HG02884 (cell line): ENCODE results near the gene NFKB2.
A peak's percentile ranks its signal among the peaks of the same experiment; 100 is the strongest.

Source experiments
- ATAC-seq: cut with Tn5 transposase; IDR thresholded peaks from one replicate; pipeline ENCODE4 v1.9.1; 2021; ENCODE audit warnings: mild to moderate bottlenecking, moderate library complexity; ENCODE audit not compliant: unreplicated experiment

NFKB2 gene

GRCh38 chr10:102394079-102394800 is 1.3 kb upstream of the NFKB2 start:
- ATAC-seq: peak; percentile 60

DNA sequence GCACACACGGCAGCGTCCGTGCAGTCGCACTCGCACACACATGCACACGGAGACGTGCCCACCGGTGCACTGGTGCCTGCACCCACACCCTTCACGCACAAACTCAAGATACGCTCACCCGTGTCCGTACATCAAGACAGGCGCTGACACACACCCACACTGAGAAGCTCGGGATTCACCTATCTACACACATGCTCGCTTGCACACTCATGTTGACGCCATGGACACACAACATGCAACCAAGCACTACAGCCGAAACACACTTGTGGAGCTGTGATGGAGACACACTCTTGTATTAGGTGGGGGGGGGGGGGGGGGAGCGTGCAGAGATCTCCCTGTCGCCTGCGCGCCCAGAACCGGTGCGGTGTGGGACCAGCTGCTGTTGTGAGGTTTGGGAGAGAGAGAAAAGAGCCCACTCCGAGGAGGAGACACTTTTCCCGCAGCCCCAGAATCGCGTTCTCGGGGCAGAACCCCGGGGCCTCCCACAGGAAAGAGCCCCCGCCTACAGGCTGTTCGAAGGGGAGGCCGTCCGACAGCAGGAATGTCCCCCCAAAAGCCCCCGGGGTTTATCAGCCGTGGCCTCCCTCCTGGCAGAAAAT is 605 bp upstream of the NFKB2 start:
- no peak for ATAC-seq

GRCh38 chr10:102396317-102396650 is 779 bp downstream of the NFKB2 start:
- no peak for ATAC-seq

- no peak for ATAC-seq
These were observed 1.2 kb downstream of the NFKB2 start for GRCh38 chr10:102396730-102397151.

- ATAC-seq: no peak
These were observed 2.0 kb downstream of the NFKB2 start for GRCh38 chr10:102397222-102398171.

- ATAC-seq: no peak
These were observed 2.9 kb downstream of the NFKB2 start for GRCh38 chr10:102398172-102399020.

DNA sequence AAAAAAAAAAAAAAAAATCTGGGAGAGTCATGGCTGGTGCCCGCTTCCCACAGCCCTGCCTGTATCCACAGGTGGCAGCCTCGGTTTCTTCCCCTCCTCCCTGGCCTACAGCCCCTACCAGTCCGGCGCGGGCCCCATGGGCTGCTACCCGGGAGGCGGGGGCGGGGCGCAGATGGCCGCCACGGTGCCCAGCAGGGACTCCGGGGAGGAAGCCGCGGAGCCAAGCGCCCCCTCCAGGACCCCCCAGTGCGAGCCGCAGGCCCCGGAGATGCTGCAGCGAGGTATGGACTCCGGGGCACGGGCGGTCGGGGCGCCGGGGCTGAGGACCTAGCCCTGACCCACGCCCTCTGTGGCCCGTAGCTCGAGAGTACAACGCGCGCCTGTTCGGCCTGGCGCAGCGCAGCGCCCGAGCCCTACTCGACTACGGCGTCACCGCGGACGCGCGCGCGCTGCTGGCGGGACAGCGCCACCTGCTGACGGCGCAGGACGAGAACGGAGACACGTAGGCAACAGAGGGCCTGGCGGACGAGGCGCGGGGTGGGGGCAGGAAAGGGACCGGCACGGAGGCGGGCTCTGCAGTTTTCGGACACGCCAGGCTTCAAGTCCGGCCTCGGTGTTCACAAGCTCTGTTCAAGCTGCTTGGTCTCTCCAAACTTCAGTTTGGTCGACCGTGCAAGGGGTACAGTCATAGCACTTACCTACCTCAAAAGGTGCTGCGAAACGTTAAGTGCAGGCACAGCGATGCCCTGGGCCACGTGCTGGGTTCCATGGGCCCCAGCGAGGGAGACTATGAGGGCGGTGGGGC is 3.9 kb downstream of the NFKB2 start:
- ATAC-seq: peak; percentile 49

- no peak for ATAC-seq
These were observed 4.6 kb downstream of the NFKB2 start for GRCh38 chr10:102400076-102400475.

DNA sequence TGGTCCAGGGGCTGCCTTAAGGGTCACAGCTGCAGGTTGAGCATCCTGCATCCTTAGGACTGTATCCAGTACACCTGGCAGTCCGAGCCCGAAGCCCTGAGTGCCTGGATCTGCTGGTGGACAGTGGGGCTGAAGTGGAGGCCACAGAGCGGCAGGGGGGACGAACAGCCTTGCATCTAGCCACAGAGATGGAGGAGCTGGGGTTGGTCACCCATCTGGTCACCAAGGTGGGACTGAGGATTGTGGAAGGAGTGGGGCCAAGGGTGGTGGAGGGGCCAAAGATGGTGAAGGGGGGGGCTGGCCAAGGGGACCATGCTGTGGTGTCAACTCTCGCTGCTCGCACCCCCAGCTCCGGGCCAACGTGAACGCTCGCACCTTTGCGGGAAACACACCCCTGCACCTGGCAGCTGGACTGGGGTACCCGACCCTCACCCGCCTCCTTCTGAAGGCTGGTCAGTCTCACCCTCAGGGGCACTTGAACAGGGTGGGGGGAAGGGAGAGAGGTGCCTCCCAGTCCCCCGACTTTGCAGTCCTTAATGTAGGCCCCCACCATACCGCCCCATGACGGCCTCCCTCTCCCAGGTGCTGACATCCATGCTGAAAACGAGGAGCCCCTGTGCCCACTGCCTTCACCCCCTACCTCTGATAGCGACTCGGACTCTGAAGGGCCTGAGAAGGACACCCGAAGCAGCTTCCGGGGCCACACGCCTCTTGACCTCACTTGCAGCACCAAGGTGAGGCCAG is 5.3 kb downstream of the NFKB2 start:
- no peak for ATAC-seq

DNA sequence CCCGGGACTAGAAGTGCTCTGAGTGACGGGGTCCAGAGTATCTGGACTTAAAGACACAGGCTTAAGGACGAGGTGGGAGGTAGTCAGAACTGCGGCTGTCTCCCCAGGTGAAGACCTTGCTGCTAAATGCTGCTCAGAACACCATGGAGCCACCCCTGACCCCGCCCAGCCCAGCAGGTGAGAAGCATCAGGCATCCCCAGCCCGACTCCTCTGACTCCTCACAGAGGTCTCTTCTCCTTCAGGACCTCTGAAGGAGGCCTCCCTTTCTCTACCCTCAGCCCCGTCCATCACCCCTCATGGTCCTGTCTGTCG is 5.8 kb downstream of the NFKB2 start:
- ATAC-seq: no peak

GRCh38 chr10:102401735-102402511 is 6.4 kb downstream of the NFKB2 start:
- ATAC-seq: no peak

DNA sequence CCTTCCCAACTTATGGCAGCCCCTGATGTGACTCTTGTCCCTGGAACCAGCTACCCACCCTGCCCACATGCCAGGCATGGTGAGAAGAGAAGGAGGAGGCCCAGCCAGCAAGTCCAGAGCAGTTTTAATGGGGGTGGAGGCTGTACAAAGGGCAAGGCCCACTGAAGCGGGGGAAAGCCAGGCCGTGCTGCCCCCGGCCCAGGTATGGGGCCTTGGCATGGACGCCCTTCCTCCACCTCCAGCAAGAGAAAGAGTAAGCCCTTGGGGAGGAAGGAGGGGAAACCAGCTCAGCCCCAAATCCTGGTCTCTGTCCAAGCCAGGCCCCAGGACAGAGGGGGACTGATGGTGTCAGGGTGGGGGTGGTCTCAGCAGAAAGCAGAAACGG is 7.0 kb downstream of the NFKB2 start:
- no peak for ATAC-seq

GRCh38 chr10:102403115-102403514 is 7.6 kb downstream of the NFKB2 start:
- no peak for ATAC-seq

- ATAC-seq: no peak
These were observed 9.0 kb downstream of the NFKB2 start for GRCh38 chr10:102404361-102405107.

GRCh38 chr10:102405108-102405571 is 9.6 kb downstream of the NFKB2 start:
- ATAC-seq: no peak

DNA sequence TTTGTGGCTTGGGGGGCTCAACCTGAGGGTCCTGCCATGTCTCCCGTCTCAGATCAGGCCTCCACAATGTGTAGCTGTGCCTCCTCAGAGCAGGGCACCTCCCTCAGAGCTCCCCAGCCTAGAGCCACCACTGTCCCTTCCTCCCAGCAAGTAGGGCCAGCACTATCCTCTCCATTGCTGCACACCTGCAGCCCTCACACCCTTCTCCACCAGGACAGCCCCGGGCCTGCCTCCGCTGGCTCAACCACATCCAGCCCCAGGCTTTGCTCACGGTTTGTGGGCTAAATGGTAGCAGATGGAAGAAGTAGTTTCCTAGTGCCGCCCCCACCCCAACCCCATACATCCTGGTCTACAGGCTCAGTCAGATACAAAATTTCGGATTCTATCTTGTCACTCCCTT is 10.1 kb downstream of the NFKB2 start:
- ATAC-seq: no peak

- ATAC-seq: no peak
These were observed 11.3 kb downstream of the NFKB2 start for GRCh38 chr10:102406815-102407214.
